HCEC 1CT (cell line): ENCODE measurements around the gene CEBPZOS.

Experiments
- DNase-seq: peaks from one replicate; pipeline ENCODE4 v3.0.0-alpha.2; 2017

CEBPZOS gene

GRCh38 chr2:37244017-37244416 is 47.7 kb downstream of the CEBPZOS start:
- DNase-seq: no peak

GRCh38 chr2:37244755-37245154 is 48.5 kb downstream of the CEBPZOS start:
- DNase-seq: no peak

DNA sequence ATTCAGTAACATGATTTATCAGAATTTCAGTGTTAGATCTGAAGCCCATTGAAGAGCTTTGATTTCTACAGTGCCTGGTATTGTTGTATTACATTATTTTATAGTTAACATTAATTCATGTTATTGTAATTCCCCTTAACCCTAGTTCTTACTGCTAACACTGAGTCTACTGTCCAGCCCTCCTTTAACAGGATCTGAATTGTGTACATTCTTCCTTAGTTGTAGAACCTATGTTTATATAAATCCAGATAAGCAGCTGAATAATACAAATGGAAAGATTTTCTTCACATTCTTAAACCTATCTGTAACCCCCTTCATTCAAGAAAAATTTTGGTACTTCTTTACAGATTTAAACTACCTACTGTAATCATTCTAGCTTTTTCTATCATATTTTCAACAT is 49.9 kb downstream of the CEBPZOS start:
- no peak for DNase-seq

DNA sequence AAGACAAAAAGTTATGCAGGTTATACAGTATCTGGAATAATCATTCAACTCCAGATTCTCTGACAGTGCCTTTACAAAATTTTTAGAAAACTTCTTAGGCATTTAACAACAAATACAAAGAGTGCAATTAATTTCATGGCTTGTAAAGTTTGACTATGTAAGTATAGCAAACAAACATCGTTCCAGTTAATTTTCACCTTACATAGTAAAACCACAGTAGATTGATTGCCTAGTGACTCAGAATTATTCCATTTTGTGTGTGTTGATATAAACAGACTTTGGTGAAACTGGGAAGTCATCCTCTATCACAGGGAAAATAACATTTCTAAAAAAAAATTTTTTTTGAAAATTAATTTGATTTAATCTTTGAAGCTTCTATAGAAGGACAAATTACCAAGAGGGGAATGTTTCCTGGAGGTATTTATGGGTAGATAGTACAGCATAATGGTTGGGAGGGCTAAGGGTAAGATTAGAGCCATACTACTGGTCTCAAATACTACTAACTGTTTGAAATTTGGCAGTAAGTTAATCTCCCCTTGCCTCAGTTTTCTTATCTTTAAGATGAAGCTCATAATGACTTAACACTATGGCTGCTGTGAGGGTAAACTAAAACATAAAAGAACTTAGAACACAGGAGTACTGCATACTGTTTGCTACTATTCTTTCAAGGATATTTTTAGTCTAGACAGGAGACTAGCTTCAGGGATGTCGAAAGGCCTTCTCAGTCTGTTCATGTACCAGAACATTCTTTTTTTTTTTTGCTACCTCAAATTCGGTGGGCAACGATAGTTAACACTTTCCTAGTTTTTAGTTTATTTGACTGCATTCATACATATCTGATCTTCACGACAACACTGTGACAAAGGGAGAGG is 54.8 kb downstream of the CEBPZOS start:
- DNase-seq: no peak
